CD4-positive, alpha-beta memory T cell (primary cell): ENCODE results near the gene LDLRAD2. TPM values are rescaled to one million over a fixed set of nuclear protein-coding genes. Genes with fewer than 3 reads are reported as not detected.

Experiments used
- CTCF ChIA-PET: fragments of 350-600 bp; sonication (Branson Sonifier 250); formaldehyde crosslinking; loops from one replicate; lab custom pipeline; 2021; ENCODE audit warnings: inconsistent platforms; ENCODE audit not compliant: partially characterized antibody; lab: Charles Lee
- POLR2A ChIA-PET: fragments of 350-600 bp; sonication (Branson Sonifier 250); formaldehyde crosslinking; loops from one replicate; lab custom pipeline; 2021; ENCODE audit not compliant: partially characterized antibody; lab: Charles Lee
- DNase-seq, 5 donors: peaks; one replicate each; pipeline versions ENCODE4 v3.0.0 to v3.0.0-alpha.2; 2020 to 2022; ENCODE audit warnings: mixed read lengths in 1 of 5
- H3K27ac ChIP-seq: one replicate; pipeline ENCODE4 v1.7.0; 2013; ENCODE audit warnings: low read depth, low read length
- H3K27me3 ChIP-seq: 2 replicates; pipeline ENCODE4 v1.7.0; 2013; ENCODE audit warnings: mild to moderate bottlenecking, low read length, moderate library complexity; ENCODE audit not compliant: insufficient read depth
- H3K36me3 ChIP-seq: 2 replicates; pipeline ENCODE4 v1.7.0; 2013; ENCODE audit warnings: mild to moderate bottlenecking, low read length, moderate library complexity; ENCODE audit not compliant: insufficient read depth
- H3K4me1 ChIP-seq: 2 replicates; pipeline ENCODE4 v1.7.0; 2013; ENCODE audit warnings: mild to moderate bottlenecking, low read length, moderate library complexity; ENCODE audit not compliant: insufficient read depth
- H3K4me3 ChIP-seq, 2 donors: one replicate each; pipeline ENCODE4 v1.7.0; 2013; ENCODE audit warnings: low read length in 2 of 2, mild to moderate bottlenecking in 1 of 2
- H3K9me3 ChIP-seq, 2 donors: one replicate each; pipeline ENCODE4 v1.7.0; 2013; ENCODE audit warnings: low read length in 2 of 2, control low read depth in 1 of 2; ENCODE audit not compliant: control insufficient read depth in 1 of 2
- H3K27ac Mint-ChIP-seq, 7 donors: one replicate each; pipeline ENCODE4 v1.8.0; 2020 to 2021; ENCODE audit warnings: mixed read lengths in 7 of 7, mild to moderate bottlenecking in 6 of 7, inconsistent platforms in 3 of 7, moderate library complexity in 3 of 7
- H3K27me3 Mint-ChIP-seq, 2 donors: one replicate each; pipeline ENCODE4 v1.8.0; 2020 to 2021; ENCODE audit warnings: mixed read lengths in 2 of 2
- H3K36me3 Mint-ChIP-seq, 2 donors: one replicate each; pipeline ENCODE4 v1.8.0; 2020 to 2021; ENCODE audit warnings: mixed read lengths in 2 of 2, inconsistent platforms in 1 of 2, mild to moderate bottlenecking in 1 of 2
- H3K4me1 Mint-ChIP-seq, 4 donors: one replicate each; pipeline ENCODE4 v1.8.0; 2020 to 2021; ENCODE audit warnings: mixed read lengths in 4 of 4, mild to moderate bottlenecking in 1 of 4
- H3K4me3 Mint-ChIP-seq, 8 donors: one replicate each; pipeline ENCODE4 v1.8.0; 2020 to 2021; ENCODE audit warnings: mixed read lengths in 8 of 8, mild to moderate bottlenecking in 7 of 8, moderate library complexity in 6 of 8, inconsistent platforms in 3 of 8
- H3K9me3 Mint-ChIP-seq, 8 donors: one replicate each; pipeline ENCODE4 v1.8.0; 2020 to 2021; ENCODE audit warnings: mixed read lengths in 8 of 8, mild to moderate bottlenecking in 5 of 8, inconsistent platforms in 3 of 8, moderate library complexity in 1 of 8
- intact Hi-C: fragments of 100-400 bp; cut with micrococcal nuclease; formaldehyde crosslinking; loops from one replicate; pipeline ENCODE4 v1.15.1; 2023
- polyA plus RNA-seq, 2 donors: library from polyadenylated mRNA; unstranded; fragments of 300-500 nt; fragmentation: Illumina TruSeq; gene quantifications; one replicate each; pipeline ENCODE4 v1.2.3, GENCODE V29; 2021
- total RNA-seq, 2 experiments: library from RNA; stranded (reverse); gene quantifications; one replicate each; pipeline ENCODE4 v1.2.3, GENCODE V29; 2021

LDLRAD2 gene
- total and polyA plus RNA-seq, 4 experiments from 2014 or later = not detected

DNA sequence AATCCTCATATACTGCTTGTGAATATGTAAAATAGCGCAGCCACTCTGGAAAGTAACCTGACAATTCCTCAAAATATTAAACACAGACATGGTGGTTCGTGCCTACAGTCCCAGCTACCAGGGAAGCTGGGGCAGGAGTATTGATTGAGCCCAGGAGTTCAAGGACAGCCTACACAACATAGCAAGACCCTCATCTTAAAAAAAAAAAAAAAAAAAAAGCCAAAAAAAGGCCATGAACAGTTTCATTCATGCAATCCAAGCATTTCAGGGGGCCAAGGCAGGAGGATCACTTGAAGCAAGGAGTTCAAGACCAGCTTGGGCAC lies 33.7 kb upstream of the LDLRAD2 start:
- no peak for DNase-seq
- H3K4me3 Mint-ChIP-seq = peak overlapping the region in 4 of 8 donors; percentile 32 to 49 (median 34)
- peaks cover 0 to 3% (median 0%) of the 10 kb centered on the region in 8 donors for H3K9me3 Mint-ChIP-seq
- Histone ChIP-seq H3K36me3 (no peaks in the 10 kb centered on the region), H3K4me3 (no peak overlapping the region), H3K4me1 (peaks cover 70% of the 10 kb centered on the region), H3K27ac (no peak overlapping the region), H3K9me3 (no peaks in the 10 kb centered on the region), H3K27me3 (no peaks in the 10 kb centered on the region)
- peaks cover 37 to 71% (median 53%) of the 10 kb centered on the region in 4 donors for H3K4me1 Mint-ChIP-seq
- ChIA-PET CTCF (interaction anchor here (0.7 kb wide), 1 partner anchor 1320 kb away, joined by 3 read pairs; no protein-coding TSS in a partner anchor), POLR2A (no interaction called here)
- H3K27ac Mint-ChIP-seq = peak overlapping the region in 4 of 7 donors; percentile 55 to 77 (median 70)
- H3K27me3 Mint-ChIP-seq = peaks cover 0 to 1% of the 10 kb centered on the region in 2 donors
- peaks cover 6 to 25% of the 10 kb centered on the region in 2 donors for H3K36me3 Mint-ChIP-seq
- intact Hi-C loops = no loop called here

DNA sequence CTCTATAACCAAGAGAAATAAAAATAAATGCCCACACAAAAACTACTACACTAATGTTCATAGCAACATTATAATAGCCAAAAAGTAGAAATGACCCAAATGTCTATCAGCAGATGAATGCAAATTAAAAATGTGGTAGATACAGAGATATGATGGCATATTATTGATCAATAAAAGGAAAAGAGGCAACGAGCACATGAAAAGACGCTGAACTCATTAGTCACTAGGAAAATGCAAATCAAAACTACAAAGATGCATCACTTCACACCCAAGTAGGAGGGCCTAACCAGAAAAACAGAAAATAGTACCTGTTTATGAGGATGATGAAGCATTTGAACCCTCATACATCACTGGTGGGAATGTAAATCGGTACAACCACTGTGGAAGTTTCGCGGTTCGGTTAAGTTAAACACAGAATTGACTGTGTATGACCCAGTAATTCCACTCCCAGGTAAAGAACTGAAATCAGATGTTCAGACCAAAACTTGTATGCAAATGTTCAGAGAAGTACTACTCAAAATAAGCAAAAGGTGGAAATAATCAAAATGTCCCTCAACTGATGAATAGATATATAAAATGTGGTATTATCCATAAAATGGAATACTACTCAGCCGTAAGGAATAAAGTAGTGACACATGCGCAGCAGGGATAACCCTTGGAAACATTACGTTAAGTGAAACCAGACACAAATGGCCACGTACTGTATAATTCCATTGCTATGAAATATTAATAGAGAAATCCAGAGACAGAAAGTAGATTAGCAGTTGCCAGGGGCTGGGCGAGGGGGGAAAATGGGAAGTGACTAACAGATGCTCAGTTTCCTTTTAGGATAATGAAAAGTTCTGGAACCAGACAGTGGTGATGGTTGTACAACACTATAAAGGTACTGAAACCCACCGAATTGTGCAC lies 32.2 kb upstream of the LDLRAD2 start:
- Histone ChIP-seq H3K27ac (no peak overlapping the region), H3K36me3 (no peaks in the 10 kb centered on the region), H3K27me3 (no peaks in the 10 kb centered on the region), H3K4me1 (peaks cover 62% of the 10 kb centered on the region), H3K9me3 (no peaks in the 10 kb centered on the region), H3K4me3 (no peak overlapping the region)
- Mint-ChIP-seq H3K4me1 (peaks cover 34 to 71% (median 51%) of the 10 kb centered on the region in 4 donors), H3K4me3 (peak overlapping the region; percentile 56 to 81 (median 76)), H3K27ac (peak overlapping the region; percentile 20 to 90 (median 80)), H3K36me3 (peaks cover 6 to 28% of the 10 kb centered on the region in 2 donors), H3K27me3 (peaks cover 0 to 3% of the 10 kb centered on the region in 2 donors), H3K9me3 (peaks cover 0 to 4% (median 0%) of the 10 kb centered on the region in 8 donors)
- peak in 3 of 5 donors; percentile 9 to 49 (median 18) for DNase-seq
- CTCF ChIA-PET = no interaction called here
- intact Hi-C loops = loop anchor here (5.0 kb wide), 1 partner anchor 123 kb away; no protein-coding TSS in a partner anchor
- POLR2A ChIA-PET = no interaction called here

DNA sequence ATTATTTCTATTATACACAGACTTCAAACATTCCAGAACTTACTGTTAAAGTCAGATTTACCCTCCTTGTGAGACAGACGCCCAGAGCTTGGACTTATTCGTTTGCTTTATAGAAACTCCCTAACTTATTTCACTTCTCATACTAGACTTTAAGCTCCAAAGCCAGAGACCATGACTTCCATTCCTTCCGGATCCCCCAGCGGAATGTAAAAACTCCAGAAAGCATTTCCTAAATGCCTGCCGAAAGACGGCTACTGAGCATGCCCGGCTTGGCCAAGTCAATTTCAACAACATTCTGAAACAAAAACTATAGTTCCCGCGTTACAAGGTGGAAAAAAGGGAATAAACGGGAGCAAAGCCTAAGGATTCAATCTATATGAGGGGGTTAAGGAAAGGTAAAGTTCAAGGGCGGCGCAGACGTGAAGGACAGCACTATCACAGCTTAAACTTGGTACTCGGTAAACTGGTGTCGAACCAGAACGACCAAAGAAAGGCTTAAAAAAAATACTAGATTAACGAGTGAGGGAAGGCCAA lies 30.2 kb upstream of the LDLRAD2 start:
- peaks cover 0 to 21% of the 10 kb centered on the region in 2 donors for H3K36me3 Mint-ChIP-seq
- peak overlapping the region; percentile 92 to 99 (median 97) for H3K4me3 Mint-ChIP-seq
- Histone ChIP-seq H3K27ac (peak overlapping the region; percentile 99), H3K4me3 (peak overlapping the region; percentile 31 to 97), H3K27me3 (no peaks in the 10 kb centered on the region), H3K4me1 (peaks cover 46% of the 10 kb centered on the region), H3K9me3 (no peaks in the 10 kb centered on the region), H3K36me3 (no peaks in the 10 kb centered on the region)
- H3K4me1 Mint-ChIP-seq = peaks cover 27 to 53% (median 40%) of the 10 kb centered on the region in 4 donors
- intact Hi-C loops = loop anchor here (5.0 kb wide), 1 partner anchor 125 kb away; no protein-coding TSS in a partner anchor
- H3K27me3 Mint-ChIP-seq = peaks cover 0 to 3% of the 10 kb centered on the region in 2 donors
- POLR2A ChIA-PET = interaction anchor here (0.7 to 3.7 kb wide), 14 partner anchors 9 to 459 kb away, joined by 3 to 52 read pairs (median 4); partner anchors contain the start of gene CDC42
- CTCF ChIA-PET = interaction anchor here (0.9 to 2.4 kb wide), 8 partner anchors 9 to 243 kb away, joined by 3 to 9 read pairs (median 3); no protein-coding TSS in a partner anchor
- peaks cover 0 to 4% (median 0%) of the 10 kb centered on the region in 8 donors for H3K9me3 Mint-ChIP-seq
- peak in 2 of 5 donors; percentile 0 to 38 for DNase-seq
- peak overlapping the region; percentile 93 to 100 (median 100) for H3K27ac Mint-ChIP-seq

DNA sequence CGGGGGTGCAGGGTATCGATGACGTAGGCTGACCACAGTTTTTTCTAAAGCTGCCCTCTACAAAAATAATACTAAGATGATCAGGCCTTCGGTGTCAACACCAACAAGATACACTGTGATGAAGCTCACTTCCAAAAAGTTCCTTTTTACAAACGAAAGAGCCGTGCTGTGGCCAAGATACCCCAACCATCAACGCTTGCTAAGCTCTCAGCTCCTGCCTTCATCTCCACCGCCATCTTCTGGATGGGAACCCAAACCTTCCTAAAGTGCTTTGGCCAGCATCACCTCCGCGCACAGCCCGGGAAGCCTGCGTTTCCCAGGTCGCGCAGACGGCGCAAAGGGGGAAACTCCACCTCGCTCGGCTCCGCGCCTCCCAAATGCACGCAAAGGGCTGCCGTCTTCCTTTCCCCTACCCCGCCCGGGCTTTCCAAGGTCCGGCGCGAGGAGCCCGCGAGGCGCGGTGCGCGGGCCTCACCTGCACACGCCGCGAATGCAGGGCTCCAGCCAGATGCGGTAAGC lies 29.7 kb upstream of the LDLRAD2 start:
- POLR2A ChIA-PET = interaction anchor here (0.7 to 3.7 kb wide), 18 partner anchors 9 to 1149 kb away, joined by 3 to 52 read pairs (median 4); partner anchors contain the start of genes CDC42, HP1BP3 and RAP1GAP
- Mint-ChIP-seq H3K4me3 (peak overlapping the region; percentile 92 to 99 (median 97)), H3K9me3 (peaks cover 0 to 4% (median 0%) of the 10 kb centered on the region in 8 donors), H3K36me3 (peaks cover 0 to 19% of the 10 kb centered on the region in 2 donors), H3K4me1 (peaks cover 25 to 48% (median 36%) of the 10 kb centered on the region in 4 donors), H3K27ac (peak overlapping the region; percentile 93 to 100 (median 100)), H3K27me3 (peaks cover 0 to 3% of the 10 kb centered on the region in 2 donors)
- CTCF ChIA-PET = interaction anchor here (1.0 to 2.4 kb wide), 6 partner anchors 9 to 242 kb away, joined by 3 to 9 read pairs (median 4); no protein-coding TSS in a partner anchor
- Histone ChIP-seq H3K27ac (peak overlapping the region; percentile 99), H3K4me3 (peak overlapping the region; percentile 31 to 97), H3K36me3 (no peaks in the 10 kb centered on the region), H3K4me1 (peaks cover 41% of the 10 kb centered on the region), H3K9me3 (no peaks in the 10 kb centered on the region), H3K27me3 (no peaks in the 10 kb centered on the region)
- intact Hi-C loops = loop anchor here (5.0 kb wide), 1 partner anchor 125 kb away; no protein-coding TSS in a partner anchor
- peak; percentile 50 to 74 (median 58) for DNase-seq

DNA sequence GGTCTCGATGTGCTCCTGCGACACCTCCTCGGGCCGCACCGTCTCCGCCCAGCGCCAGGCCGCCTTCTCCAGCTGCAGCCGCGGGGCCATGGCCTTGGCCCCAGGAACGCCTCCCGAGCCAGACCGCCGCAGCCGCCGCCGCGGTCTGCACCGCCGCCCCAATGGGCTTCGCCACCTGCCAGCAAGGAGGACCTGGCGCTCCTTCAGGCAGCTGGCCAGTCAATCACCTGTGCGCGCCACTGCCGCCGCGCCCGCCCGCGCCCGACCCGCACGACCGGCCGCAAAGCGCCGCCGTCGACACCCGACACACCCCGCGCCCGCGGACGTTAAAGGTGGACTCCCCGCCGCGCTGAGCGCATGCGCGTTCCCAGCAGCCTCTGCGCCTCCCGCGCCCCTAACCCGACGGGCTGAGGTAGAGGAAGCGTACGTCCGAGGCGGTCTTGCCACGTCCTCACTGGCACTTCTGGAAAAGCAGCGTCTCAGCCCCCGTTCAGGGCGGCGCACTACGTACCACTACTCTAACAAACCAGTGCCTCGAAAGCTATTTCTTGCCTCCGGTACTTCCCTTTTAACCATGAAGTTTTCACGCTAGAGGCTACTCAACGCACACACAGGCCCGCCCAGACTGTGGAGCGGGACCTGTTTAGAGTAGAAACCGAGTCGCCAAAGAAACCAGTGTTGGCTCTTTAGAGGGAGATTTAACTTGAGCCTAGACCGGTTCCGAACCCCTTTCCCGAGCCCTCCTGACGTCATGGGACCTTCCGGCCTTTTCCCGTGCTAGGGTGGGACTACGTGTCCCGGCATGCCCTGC lies 29.0 kb upstream of the LDLRAD2 start, which contains the start of gene USP48:
Gene USP48 (minus strand): TSS at position 282 of the 811 bp plus-strand sequence. CDS start 192 bp downstream, at position 90.
- peak; percentile 97 to 98 (median 97) for DNase-seq
- H3K9me3 ChIP-seq = no peaks in the 10 kb centered on the region
- POLR2A ChIA-PET = interaction anchor here (0.8 to 3.7 kb wide), 16 partner anchors 10 to 1149 kb away, joined by 3 to 52 read pairs (median 4); partner anchors contain the start of genes CDC42, HP1BP3 and RAP1GAP
- intact Hi-C loops = loop anchor here (1.0 to 5.0 kb wide), 3 partner anchors 126 to 269 kb away; partner anchors contain the start of gene CDC42
- H3K4me1 ChIP-seq = peaks cover 37% of the 10 kb centered on the region
- no peaks in the 10 kb centered on the region for H3K36me3 ChIP-seq
- peak within 1 kb of the TSS; percentile 92 to 99 (median 97) for H3K4me3 Mint-ChIP-seq
- H3K27me3 ChIP-seq = no peaks in the 10 kb centered on the region
- peak within 1 kb of the TSS; percentile 100 for H3K27ac Mint-ChIP-seq
- peaks cover 0 to 3% of the 10 kb centered on the region in 2 donors for H3K27me3 Mint-ChIP-seq
- H3K4me1 Mint-ChIP-seq = peaks cover 22 to 44% (median 33%) of the 10 kb centered on the region in 4 donors
- peak within 1 kb of the TSS; percentile 47 to 97 for H3K4me3 ChIP-seq
- CTCF ChIA-PET = interaction anchor here (1.0 to 2.4 kb wide), 2 partner anchors 55 to 241 kb away, joined by 4 to 9 read pairs; no protein-coding TSS in a partner anchor
- H3K27ac ChIP-seq = peak within 1 kb of the TSS; percentile 99
- H3K36me3 Mint-ChIP-seq = peaks cover 0 to 18% of the 10 kb centered on the region in 2 donors
- peaks cover 0 to 4% (median 0%) of the 10 kb centered on the region in 8 donors for H3K9me3 Mint-ChIP-seq
